CD4-positive, alpha-beta T cell treated with Interferon alpha-2 for 1 hour (primary cell): ENCODE measurements around the gene CMSS1.
"Not testable (repeated sequence)": the region's sequence is repeated elsewhere in the genome, so short reads cannot be mapped to it uniquely, and the experiment has no call there.

Source experiments
- DNase-seq, 2 donors: peaks; one replicate each; pipeline ENCODE4 v3.0.0-alpha.2; 2020 to 2022

Gene CMSS1

DNA sequence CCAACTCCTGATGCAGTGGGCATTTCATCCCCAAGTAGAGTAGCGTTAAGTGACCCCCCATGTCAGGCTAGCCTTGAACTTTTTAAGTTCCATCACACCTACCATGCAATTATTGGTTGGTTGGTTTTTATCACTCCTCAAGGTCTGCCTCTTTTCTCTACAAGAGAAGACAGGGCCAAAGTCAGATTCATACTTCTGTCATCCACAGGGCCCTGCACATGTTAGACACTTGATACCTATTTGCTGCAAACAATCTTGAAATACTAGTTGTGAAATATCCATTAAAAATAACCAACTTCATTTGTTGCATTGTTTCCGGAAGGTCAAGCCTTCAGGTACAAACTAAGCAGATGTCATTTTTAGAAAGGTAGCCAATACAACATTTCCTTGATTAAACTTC lies 1.2 kb downstream of the CMSS1 start:
- no peak for DNase-seq

DNA sequence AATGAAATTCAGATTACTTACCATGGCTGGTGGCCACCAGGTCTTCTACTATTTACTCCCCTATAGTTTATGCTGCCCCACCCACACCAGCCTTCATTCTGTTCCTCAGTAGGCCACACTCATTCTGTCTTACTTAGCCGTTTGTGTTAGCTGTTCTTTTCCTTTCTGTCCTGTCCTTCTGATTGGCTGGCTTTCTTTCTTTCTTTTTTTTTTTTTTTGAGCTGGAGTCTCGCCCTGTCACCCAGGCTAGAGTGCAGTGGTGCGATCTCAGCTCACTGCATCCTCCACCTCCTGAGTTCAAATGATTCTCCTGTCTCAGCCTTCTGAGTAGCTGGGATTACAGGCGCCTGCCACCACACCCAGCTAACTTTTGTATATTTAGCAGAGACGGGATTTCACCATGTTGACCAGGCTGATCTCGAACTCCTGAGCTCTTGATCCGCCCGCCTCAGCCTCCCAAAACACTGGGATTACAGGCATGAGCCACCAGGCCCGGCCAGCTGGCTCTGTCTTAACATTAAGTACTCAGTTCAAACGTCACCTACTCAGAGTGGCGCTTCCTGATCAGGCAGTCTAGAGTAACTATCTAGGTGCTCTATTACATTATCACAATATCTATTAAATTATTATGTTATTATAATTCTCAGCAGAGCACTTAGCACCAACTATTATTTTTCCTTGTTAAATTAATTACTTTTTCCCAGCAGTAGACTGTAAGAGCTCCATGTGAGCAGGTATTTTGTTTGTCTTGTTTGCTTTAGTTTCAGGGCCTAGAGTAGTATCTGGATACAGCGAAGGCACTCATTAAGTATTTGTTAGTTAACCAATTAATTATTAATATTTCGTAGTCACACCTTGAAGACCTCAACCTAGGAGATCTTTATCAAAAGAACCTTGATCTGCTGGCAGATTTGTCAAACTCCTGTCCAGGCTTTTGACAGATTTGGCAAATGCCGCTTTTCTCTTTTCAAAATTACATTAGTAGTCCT lies 6.4 kb downstream of the CMSS1 start:
- DNase-seq: no peak

DNA sequence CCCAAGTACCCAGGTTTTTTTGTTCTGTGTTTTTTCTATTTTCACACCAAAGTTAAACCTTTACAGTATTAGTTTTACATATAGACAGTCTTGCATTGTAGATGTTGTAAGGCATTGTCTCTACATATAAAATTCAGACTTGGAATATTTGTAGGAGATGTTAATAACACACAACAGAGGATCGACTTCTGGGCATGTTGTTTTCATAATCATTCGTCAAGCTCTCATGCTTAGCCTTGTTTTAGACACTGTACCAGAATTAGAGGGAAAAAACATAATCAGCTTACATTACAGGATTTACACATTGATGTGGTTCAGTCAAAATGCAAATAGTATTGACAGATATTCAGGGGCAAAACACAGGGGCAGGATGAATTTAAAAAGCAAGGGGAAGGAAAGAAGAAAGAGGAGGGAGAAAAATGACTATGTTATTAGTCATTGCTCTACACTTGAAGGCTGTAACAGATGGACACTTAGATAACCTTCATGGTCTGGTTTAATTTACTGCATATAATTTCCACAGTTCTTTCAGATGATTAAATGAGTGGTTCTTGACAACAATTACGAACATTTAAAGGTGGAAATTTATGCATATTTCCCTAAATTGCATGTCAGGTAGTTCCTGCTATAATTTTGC lies 7.5 kb downstream of the CMSS1 start:
- DNase-seq: no peak

GRCh38 chr3:99829844-99830243 lies 12.2 kb downstream of the CMSS1 start:
- no peak for DNase-seq

DNA sequence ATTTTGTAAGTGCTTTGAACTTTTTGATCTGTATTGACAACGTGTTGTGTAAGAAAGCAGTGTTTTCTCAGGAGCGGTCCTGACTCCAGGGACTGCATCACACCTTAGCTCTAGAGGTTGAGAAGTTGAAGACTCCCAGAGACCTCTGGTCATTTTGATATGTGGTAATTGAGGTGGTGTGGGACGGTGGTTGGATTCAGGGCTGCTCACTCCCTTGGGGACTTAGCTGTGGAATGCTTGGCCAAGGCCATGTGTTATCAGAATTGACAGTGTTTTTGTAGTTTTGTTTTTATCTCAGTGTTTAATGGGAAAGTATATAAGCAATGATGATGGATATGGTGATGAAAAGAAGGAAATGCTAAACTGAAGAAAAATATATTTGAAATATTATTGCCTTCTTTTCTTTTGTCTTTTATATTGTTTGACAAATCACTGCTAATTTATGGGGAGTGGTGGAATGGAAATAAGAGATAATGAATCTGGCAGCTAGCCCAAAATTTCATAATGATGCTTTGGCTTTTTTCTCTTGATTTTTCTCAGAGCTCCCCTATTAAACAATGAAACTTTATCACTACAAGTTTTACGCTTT lies 16.0 kb downstream of the CMSS1 start:
- DNase-seq: no peak

GRCh38 chr3:99834211-99834957 lies 16.7 kb downstream of the CMSS1 start:
- no peak for DNase-seq

DNA sequence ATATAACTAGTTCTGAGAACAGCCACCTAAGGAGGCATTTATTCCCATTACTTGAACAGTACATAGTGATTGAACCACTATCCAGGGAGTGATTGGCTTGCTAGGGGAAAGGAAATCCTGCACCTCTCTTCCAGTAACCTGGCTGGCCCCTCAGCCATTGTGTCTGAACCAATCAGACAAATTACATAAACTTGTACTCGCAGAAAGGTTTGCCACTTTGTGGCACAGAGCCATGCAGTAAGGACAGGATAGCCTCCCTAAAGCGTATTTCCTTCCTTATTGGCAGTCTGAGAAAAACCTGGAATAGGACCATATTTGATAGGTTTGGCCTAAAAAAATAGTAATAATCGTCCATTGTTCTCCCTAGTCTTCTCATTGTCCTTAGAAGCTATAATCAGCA lies 19.0 kb downstream of the CMSS1 start:
- DNase-seq: no peak

- DNase-seq: no peak
Measured at GRCh38 chr3:99837715-99838114, 20.1 kb downstream of the CMSS1 start.

DNA sequence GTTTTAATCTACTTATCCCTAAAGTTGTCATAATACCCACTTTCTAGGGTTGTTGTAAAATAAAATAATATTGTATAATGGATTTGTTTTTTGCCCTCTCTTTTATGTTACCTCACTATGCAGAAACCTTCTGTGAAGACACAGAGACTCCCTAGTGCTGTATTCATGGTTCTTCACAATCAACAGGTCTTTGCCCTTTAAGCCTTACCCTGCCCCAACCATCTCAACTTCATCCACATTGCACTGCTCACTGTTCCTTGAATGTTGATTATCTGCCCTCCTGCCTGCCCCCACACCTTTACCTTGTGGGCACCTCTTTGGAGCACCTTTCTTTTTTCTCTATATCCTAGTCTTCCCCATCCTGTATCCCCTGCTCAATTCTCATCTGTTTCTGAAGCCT lies 21.1 kb downstream of the CMSS1 start:
- DNase-seq: no peak

- DNase-seq: no peak
Measured at GRCh38 chr3:99839613-99840012, 22.0 kb downstream of the CMSS1 start.

GRCh38 chr3:99841949-99842348 lies 24.3 kb downstream of the CMSS1 start:
- DNase-seq: not testable (repeated sequence)

DNA sequence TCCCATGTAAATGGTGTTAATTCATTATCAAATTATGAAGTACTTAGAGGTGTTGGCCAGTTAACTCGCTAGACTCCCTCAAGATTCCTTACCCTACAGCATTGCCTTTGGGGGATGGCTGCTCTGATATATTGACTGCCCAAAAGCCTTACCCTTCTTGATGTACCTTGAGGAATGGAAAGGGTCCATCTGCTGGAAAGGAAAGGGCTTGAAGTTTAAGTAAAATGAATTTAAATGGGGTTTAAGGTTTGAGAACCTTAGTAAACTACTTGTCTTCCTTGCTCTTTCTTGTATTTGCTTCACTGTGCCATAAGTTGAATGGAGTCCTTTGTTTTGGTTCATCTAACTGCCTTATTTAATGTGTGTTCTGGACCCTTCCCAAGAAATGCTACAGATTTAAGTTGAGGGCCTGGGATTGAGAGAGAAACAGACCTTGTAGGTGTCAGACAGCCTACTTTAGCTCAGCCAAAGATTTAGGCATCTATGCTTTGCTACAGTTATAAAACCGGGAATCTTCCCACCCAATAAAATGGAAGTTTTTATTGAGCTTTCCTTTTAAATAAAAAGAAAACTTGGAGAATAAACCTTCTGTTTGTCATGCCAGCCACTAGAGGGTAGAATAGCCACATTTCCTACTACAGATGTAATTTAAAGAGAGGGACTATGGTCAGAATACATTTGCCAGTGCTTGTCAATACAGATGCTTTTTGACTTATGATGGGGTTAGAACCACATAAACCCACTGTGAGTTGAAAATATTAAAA lies 25.3 kb downstream of the CMSS1 start:
- no peak for DNase-seq

GRCh38 chr3:99843590-99844258 lies 26.1 kb downstream of the CMSS1 start:
- no peak for DNase-seq

- DNase-seq: no peak
Measured at GRCh38 chr3:99845331-99845730, 27.7 kb downstream of the CMSS1 start.

DNA sequence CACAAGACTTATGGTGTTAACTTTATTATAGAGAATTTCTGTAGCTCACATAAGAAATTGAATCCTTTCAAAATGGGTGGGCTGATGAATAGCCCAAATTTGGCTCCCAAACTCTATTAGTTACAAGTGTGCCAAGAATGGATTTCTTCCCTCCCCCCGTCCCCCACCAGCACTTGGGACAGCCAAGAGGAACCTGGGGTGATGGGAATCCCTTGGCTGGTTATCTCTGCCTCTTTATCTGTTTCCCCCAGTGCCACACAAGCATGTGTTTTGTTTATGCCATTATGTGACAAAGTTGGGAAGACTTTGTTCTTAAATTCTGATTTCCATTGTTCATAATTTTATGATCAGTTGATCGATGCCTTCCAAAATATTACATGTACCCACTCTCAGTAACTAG lies 28.3 kb downstream of the CMSS1 start:
- DNase-seq: no peak

DNA sequence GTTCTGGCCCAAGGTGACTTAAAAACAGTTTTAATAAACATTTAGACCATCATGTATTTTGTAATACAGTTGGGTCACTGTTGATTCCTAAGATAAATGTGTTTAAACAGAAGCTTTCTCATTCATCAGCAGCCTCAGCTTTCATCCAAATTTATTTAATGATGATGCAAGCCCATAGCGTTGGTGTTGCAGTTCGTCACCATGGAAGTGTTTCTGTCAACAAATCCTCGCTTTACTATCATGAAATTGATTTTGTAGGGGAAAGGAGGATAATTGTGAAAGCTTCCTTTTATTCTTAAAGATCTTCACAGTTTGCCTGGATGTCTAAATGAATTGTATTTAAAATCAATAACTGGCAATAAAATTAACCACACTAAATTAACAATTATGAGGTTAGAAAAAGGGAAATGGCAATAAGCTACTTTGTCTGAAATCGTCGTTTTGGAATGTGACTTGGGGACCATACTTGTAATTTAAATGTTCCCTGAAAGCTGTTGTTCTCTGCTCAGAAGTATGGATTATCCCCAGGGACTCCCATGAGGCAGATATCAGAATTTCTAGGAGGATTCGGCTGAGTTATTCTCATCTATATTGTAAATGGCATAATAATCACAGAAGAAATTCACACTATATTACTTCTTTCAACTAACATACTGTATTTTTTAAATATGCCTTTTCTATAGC lies 29.0 kb downstream of the CMSS1 start:
- no peak for DNase-seq

- no peak for DNase-seq
Measured at GRCh38 chr3:99848433-99848832, 30.8 kb downstream of the CMSS1 start.

DNA sequence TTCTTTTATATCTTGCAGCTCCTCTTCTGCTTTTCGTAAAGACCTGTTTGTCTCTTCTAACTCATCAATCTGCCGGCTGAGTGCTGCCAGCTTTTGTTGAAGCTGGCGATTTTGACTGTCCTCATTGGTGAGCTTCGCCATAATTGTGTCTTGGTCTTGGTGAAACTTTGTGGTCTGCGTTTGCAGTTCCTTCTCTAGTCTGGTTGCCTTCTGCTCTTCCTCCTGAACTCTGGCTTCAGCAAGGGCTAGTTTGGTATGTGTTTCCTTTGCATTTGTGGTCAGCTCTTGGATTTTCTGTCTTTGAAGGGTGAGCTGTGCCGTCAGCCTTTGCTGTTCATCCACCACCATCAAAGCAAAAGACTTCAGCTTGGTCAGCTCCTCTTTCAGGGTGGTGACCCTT lies 32.9 kb downstream of the CMSS1 start:
- DNase-seq: no peak

DNA sequence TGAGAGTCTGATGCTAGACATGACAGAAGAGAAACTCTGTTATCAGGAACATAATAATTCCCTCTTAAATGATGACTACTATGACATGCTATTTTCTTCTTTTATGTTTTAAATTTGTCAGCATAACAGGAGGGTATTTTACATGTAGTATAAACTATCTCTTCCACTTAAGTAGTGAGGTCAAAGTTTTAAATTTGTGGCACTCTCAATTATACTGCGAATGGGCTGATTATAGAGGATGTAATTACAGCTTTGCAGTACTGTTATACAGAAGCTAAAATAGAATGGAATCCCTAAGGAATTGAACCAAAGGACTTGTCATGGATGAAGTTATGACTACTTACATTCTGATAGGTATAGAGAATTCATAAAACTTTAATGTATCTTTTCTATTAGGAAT lies 34.3 kb downstream of the CMSS1 start:
- no peak for DNase-seq

- DNase-seq: no peak
Measured at GRCh38 chr3:99852851-99853250, 35.2 kb downstream of the CMSS1 start.

DNA sequence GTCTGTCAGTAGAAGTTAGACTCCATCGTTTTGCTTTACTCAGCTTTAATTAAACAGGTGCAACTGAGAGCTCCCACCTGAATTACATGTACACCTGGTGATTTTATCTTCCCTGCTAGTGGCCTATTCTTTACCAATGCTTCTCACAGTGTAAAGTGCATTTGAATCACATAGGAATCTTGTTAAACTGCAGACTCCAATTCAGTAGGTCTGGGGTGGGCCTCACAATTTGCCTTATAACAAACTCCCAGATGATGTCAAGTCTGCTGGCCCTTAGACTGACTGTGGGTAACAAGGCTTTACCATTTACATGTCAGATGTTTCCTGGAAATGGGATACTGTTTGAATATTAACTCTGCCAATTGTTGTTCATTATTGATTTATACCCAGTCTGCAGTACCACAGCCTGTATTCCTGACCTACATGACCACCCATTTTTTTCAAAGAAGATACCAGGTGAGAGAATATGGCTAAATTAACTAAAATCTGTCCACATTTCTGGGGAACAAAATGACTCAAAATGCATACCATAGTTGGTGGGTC lies 37.2 kb downstream of the CMSS1 start:
- DNase-seq: no peak
